Body of pancreas (tissue), 4 donors: ENCODE measurements around the gene WWOX.

Experiments used
- CTCF ChIP-seq, 7 experiments: fragments of 450-650 bp in 4 of 7; fragments of 200-600 bp in 3 of 7; sonication (generic) in 3 of 7; IDR thresholded peaks; one replicate each; pipeline ENCODE4 v1.5.1; 2016 to 2019; ENCODE audit warnings: antibody characterized with exemption in 7 of 7
- POLR2A ChIP-seq, 3 donors: fragments of 450-650 bp; IDR thresholded peaks; one replicate each; pipeline ENCODE4 v1.6.1; 2016; ENCODE audit warnings: antibody characterized with exemption in 3 of 3, mild to moderate bottlenecking in 2 of 3

DNA sequence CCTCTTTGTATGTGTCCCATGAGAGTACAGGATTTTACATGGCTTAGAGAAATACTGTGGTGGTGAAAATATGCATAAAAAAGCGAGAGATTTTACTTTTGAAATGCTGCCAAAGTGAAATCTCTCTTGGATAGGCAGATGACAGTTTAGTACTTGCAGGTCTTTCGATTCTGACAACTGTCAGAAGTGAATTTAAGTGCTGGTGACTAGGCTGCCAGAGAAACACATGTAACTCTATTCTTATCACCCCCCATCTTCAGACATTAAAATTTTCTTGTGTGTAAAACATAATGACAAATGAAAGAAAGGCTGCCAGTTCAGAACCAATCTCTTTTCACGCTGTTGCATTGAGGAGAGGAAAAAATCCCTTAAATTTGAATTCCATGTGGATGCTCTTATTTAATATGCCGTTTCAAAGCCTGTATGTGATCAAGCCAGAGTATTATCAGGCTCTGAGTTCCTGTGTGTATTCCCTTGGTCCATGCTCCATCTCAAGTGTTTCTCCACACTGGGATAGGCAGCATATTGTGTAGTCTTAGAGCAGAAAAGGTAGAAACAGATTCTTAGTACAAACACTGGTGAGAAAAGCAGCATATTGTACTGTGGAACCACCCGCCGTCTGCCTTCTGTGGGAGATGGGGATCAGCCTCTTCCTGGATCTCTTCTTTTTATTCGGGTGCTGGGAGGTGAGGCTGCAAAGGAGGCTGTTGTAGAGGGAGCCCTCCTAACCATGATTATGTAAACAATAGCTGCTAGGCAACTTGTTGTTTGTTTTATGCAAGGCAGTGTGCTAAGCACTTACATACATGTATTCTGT, 291.3 kb downstream of the WWOX start:
- TF ChIP-seq CTCF (IDR thresholded peaks at IDR 0.05), result no peak
- TF ChIP-seq POLR2A (IDR thresholded peaks at IDR 0.05), result no peak
